Ishikawa (cell line): ENCODE measurements around the gene ASXL1.

Source experiments
- CEBPB ChIP-seq: IDR thresholded peaks from 2 replicates; pipeline ENCODE4 v1.6.1; 2012
- CREB1 ChIP-seq: IDR thresholded peaks from 2 replicates; pipeline ENCODE4 v1.6.1; 2012; ENCODE audit warnings: low read depth
- EGR1 ChIP-seq: IDR thresholded peaks from 2 replicates; pipeline ENCODE4 v1.6.1; 2012
- EP300 ChIP-seq: IDR thresholded peaks from 2 replicates; pipeline ENCODE4 v1.6.1; 2012; ENCODE audit warnings: borderline replicate concordance
- FOXM1 ChIP-seq: IDR thresholded peaks from 2 replicates; pipeline ENCODE4 v1.6.1; 2012; ENCODE audit warnings: low read depth, borderline replicate concordance
- NFIC ChIP-seq: IDR thresholded peaks from 2 replicates; pipeline ENCODE4 v1.6.1; 2012
- RAD21 ChIP-seq: IDR thresholded peaks from 2 replicates; pipeline ENCODE4 v1.6.1; 2012; ENCODE audit warnings: low read depth
- TAF1 ChIP-seq: IDR thresholded peaks from 2 replicates; pipeline ENCODE4 v1.6.1; 2012; ENCODE audit warnings: low read depth, mild to moderate bottlenecking
- TCF12 ChIP-seq: IDR thresholded peaks from 2 replicates; pipeline ENCODE4 v1.6.1; 2012; ENCODE audit warnings: low read depth
- TEAD4 ChIP-seq: IDR thresholded peaks from 2 replicates; pipeline ENCODE4 v1.6.1; 2012
- YY1 ChIP-seq: IDR thresholded peaks from 2 replicates; pipeline ENCODE4 v1.6.1; 2012; ENCODE audit warnings: low read depth
- ZBTB7A ChIP-seq: IDR thresholded peaks from 2 replicates; pipeline ENCODE4 v1.6.1; 2012; ENCODE audit warnings: low read depth
- TF ChIP-seq, protein P1 (sequence below): IDR thresholded peaks from 2 replicates; pipeline ENCODE4 v1.6.1; 2012
- TF ChIP-seq, protein P2 (sequence below): IDR thresholded peaks from 2 replicates; pipeline ENCODE4 v1.6.1; 2012; ENCODE audit warnings: low read depth, mild to moderate bottlenecking
- TF ChIP-seq, protein P3 (sequence below): IDR thresholded peaks from 2 replicates; pipeline ENCODE4 v1.6.1; 2012

The ASXL1 gene

DNA sequence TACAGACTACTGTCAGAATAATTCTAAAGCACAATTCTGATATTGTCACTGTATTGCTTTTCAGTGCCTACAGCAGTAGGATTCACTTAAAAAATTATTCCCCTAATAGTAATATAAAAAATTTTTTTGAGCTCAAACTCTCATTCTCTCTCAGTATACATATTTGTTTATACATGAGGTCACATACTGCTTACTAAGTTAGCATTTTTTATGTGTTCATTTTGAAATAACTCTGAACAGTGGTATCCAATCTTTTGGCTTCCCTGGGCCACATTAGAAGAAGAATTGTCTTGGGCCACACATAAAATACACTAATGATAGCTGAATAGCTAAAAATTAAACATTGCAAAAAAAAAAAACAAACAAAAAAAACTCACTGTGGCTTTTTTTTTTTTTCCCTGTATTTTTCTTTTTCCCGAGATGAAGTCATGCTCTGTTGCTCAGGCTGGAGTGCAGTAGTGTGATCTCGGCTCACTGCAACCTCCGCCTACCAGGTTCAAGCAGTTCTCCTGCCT is 38.6 kb downstream of the ASXL1 start:
- TF ChIP-seq, protein P1, sequence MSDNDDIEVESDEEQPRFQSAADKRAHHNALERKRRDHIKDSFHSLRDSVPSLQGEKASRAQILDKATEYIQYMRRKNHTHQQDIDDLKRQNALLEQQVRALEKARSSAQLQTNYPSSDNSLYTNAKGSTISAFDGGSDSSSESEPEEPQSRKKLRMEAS, result no peak
- TF ChIP-seq EP300 (no peak), ZBTB7A (no peak), TEAD4 (no peak)
- TF ChIP-seq, protein P2, sequence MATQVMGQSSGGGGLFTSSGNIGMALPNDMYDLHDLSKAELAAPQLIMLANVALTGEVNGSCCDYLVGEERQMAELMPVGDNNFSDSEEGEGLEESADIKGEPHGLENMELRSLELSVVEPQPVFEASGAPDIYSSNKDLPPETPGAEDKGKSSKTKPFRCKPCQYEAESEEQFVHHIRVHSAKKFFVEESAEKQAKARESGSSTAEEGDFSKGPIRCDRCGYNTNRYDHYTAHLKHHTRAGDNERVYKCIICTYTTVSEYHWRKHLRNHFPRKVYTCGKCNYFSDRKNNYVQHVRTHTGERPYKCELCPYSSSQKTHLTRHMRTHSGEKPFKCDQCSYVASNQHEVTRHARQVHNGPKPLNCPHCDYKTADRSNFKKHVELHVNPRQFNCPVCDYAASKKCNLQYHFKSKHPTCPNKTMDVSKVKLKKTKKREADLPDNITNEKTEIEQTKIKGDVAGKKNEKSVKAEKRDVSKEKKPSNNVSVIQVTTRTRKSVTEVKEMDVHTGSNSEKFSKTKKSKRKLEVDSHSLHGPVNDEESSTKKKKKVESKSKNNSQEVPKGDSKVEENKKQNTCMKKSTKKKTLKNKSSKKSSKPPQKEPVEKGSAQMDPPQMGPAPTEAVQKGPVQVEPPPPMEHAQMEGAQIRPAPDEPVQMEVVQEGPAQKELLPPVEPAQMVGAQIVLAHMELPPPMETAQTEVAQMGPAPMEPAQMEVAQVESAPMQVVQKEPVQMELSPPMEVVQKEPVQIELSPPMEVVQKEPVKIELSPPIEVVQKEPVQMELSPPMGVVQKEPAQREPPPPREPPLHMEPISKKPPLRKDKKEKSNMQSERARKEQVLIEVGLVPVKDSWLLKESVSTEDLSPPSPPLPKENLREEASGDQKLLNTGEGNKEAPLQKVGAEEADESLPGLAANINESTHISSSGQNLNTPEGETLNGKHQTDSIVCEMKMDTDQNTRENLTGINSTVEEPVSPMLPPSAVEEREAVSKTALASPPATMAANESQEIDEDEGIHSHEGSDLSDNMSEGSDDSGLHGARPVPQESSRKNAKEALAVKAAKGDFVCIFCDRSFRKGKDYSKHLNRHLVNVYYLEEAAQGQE, result no peak

DNA sequence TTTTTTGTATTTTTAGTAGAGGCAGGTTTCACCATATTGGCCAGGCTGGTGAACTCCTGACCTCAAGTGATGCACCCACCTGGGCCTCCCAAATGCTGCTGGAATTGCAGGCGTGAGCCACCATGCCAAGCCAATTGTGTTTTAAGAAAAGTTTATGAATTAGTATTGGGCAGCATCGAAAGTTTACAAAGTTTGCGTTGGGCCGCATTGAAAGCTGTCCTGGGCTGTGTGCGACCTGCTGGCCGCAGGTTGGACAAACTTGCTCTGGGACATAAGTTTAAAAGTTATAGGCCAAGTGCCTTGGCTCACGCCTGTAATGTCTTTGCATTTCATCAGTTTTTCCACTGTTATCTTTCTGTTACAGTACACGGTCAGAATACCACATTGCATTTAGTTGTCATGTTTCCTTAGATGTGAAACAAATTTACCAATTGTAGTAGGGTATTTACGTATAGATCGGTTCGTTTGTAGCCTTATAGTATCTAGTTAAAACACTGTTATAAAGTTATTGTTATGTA is 39.5 kb downstream of the ASXL1 start:
- TF ChIP-seq EGR1, result no peak
- no peak for TF ChIP-seq CREB1
- TF ChIP-seq TAF1, result no peak
- no peak for TF ChIP-seq RAD21
- TF ChIP-seq NFIC, result no peak
- TF ChIP-seq EP300, result no peak
- no peak for TF ChIP-seq CEBPB

DNA sequence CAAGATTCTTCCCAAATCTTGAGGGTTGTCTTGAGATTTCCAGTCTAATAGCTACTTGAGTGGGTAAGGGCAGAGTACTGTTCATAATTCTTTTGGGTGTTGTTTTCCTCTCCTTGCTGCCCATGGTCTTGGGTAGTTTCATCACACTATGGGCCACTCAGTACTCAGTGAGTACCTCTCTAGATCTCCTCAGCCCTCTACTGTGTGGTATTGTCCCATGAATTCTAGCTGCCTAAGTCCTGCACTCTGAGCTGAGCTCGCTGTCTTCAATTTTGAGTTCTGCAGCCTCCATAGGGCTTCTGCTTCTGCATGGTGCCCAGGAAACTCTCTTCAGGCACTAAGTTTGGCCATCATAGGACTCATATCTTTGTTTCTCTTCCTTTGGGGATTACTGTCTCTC is 42.3 kb downstream of the ASXL1 start:
- TF ChIP-seq TCF12 (no peak), EP300 (no peak), CEBPB (no peak), TEAD4 (no peak), YY1 (no peak), ZBTB7A (no peak), RAD21 (no peak), CREB1 (no peak), NFIC (no peak), TAF1 (no peak), EGR1 (no peak), FOXM1 (no peak)
- TF ChIP-seq, protein P1, result no peak
- TF ChIP-seq, protein P3, sequence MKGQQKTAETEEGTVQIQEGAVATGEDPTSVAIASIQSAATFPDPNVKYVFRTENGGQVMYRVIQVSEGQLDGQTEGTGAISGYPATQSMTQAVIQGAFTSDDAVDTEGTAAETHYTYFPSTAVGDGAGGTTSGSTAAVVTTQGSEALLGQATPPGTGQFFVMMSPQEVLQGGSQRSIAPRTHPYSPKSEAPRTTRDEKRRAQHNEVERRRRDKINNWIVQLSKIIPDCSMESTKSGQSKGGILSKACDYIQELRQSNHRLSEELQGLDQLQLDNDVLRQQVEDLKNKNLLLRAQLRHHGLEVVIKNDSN, result no peak
- TF ChIP-seq, protein P2, result no peak

DNA sequence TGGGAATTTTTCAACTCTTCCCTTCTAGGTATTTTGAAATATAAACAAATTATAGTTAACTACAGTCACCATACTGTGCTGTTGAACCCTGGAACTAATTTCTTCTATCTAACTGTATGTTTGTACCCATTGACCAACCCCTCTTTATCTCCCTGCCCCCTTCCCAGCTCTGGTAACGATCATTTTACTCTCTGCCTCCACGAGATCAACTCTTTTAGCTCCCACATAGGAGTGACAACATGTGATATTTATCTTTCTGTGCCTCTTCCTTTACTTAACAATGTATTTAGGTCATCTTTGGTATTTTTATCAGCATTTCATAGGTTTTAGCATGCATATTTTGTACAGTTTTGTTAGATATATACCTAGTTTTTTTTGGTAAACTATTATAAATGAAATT is 45.9 kb downstream of the ASXL1 start:
- TF ChIP-seq TAF1 (no peak), FOXM1 (no peak), TCF12 (no peak), CEBPB (no peak), TEAD4 (no peak), YY1 (no peak)
- TF ChIP-seq, protein P3, result no peak

DNA sequence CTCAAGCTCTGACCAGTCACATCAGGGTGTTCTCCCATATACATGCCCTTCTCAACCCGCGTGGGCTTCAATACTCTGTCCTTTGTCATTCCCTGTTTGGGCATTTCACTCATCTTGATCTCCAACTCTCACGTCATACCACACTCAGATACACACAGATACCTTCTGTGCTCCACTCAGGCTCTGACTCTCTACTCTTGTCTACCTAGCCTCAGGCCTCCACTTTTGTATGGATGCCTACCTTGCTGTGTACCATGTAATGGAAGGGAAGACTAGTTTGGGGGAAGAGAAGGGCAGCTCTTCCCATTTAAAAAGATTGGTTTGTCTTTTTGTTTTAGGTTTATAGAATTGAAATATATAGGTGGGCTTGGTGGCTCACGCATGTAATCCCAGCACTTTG is 48.6 kb downstream of the ASXL1 start:
- TF ChIP-seq, protein P2, result no peak
- TF ChIP-seq, protein P1, result no peak
- TF ChIP-seq CREB1, result no peak
- TF ChIP-seq TCF12, result no peak
- TF ChIP-seq TEAD4, result no peak
- TF ChIP-seq FOXM1, result no peak
- no peak for TF ChIP-seq EP300
